Measurements from ENCODE around the gene CDK5. TPM values are rescaled to one million over a fixed set of nuclear protein-coding genes. Genes with fewer than 3 reads are reported as not detected.
A peak's percentile ranks its signal among the peaks of the same experiment; 100 is the strongest.

Gene CDK5
- total RNA-seq, 1 experiment from 2014 or later: 13.6 TPM

DNA sequence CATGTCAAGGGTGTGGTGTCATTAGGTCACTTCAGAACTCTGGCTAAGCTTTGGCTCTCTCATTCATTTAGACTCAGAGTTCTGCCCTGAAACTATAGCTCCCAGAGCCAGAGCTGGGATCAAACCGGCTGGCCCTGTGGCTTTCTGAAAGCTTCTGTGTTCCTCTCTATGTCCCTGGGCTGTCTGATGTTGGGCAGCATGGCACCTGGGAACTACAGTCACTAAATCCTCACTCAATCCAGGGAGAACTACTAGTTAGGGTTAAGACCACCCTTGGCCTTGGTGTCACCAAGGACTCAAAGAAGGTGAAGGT lies 46.6 kb downstream of the CDK5 start:
- Histone ChIP-seq H3K4me2 (ENCODE audit: low read depth, low read length, poor library complexity, severe bottlenecking) (peak overlapping the region; percentile 82), H3K9ac (ENCODE audit: low read length) (no peak overlapping the region), H3K9me3 (ENCODE audit: low read length) (no peaks in the 10 kb centered on the region), H3K27ac (ENCODE audit: low read length) (no peak overlapping the region), H2AFZ (ENCODE audit: low read length) (no peak overlapping the region), H3K36me3 (ENCODE audit: insufficient read depth, low read length) (no peaks in the 10 kb centered on the region), H4K20me1 (ENCODE audit: insufficient read depth, low read depth, low read length) (no peaks in the 10 kb centered on the region), H3K27me3 (ENCODE audit: low read length) (no peaks in the 10 kb centered on the region), H3K79me2 (ENCODE audit: low read length) (peaks cover 7% of the 10 kb centered on the region; the same call in 1 of the 2 replicates), H3K4me1 (ENCODE audit: low read length) (peaks cover 47% of the 10 kb centered on the region), H3K4me3 (ENCODE audit: low read length) (no peak overlapping the region), H3K9me2 (replicated peaks; ENCODE audit: insufficient read depth, low read length) (no peaks in the 10 kb centered on the region)
- DNase-seq: no peak

DNA sequence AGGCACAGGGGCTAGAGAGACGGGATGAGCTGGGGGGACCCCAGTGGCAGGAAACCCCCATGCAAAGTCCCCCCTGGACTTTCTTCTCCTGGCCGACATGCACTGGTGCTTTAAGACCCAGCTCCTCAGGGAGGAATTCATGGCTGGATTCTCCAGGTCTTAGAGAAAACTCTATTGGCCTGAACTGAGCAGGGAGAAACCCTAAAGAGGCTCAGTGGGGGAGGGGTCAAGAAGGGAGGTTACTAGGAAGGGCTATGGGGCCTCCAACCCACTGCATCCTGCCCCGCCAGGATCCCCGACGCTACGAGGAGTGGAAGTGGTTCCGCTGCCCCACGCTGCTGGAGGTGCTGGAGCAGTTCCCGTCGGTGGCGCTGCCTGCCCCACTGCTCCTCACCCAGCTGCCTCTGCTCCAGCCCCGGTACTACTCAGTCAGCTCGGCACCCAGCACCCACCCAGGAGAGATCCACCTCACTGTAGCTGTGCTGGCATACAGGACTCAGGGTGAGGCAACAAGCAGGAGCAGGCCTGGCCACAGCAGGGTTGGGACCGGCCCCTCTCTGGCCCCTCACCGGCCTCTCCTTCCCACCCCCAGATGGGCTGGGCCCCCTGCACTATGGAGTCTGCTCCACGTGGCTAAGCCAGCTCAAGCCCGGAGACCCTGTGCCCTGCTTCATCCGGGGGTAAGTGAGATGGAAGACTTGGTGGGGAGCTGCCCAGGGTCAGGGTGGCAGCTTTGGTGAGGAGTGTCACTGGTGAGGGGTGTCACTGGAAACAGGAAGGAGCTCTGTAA lies 47.2 kb downstream of the CDK5 start:
- peaks cover 47% of the 10 kb centered on the region for H3K4me1 ChIP-seq (ENCODE audit: low read length)
- DNase-seq: no peak
- no peaks in the 10 kb centered on the region for H3K9me3 ChIP-seq (ENCODE audit: low read length)
- peaks cover 7% of the 10 kb centered on the region; the same call in 1 of the 2 replicates for H3K79me2 ChIP-seq (ENCODE audit: low read length)
- no peaks in the 10 kb centered on the region for H3K36me3 ChIP-seq (ENCODE audit: insufficient read depth, low read length)
- H3K9me2 ChIP-seq (replicated peaks; ENCODE audit: insufficient read depth, low read length): no peaks in the 10 kb centered on the region
- no peak overlapping the region for H2AFZ ChIP-seq (ENCODE audit: low read length)
- no peaks in the 10 kb centered on the region for H3K27me3 ChIP-seq (ENCODE audit: low read length)
- peak overlapping the region; percentile 81; the same call in 1 of the 2 replicates for H3K4me3 ChIP-seq (ENCODE audit: low read length)
- H4K20me1 ChIP-seq (ENCODE audit: insufficient read depth, low read depth, low read length): no peaks in the 10 kb centered on the region
- H3K9ac ChIP-seq (ENCODE audit: low read length): peak overlapping the region; percentile 88
- H3K4me2 ChIP-seq (ENCODE audit: low read depth, low read length, poor library complexity, severe bottlenecking): peak overlapping the region; percentile 82
- no peak overlapping the region for H3K27ac ChIP-seq (ENCODE audit: low read length)

DNA sequence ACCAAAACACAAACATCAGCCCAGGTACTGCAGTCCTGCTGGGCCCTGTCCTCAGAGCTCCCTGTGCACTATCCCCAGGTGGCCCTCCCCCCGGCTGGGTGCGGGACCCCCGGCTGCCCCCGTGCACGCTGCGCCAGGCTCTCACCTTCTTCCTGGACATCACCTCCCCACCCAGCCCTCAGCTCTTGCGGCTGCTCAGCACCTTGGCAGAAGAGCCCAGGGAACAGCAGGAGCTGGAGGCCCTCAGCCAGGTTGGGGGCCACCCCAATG lies 47.7 kb downstream of the CDK5 start:
- Histone ChIP-seq H3K9me3 (ENCODE audit: low read length) (no peaks in the 10 kb centered on the region), H2AFZ (ENCODE audit: low read length) (no peak overlapping the region), H3K36me3 (ENCODE audit: insufficient read depth, low read length) (no peaks in the 10 kb centered on the region), H3K27me3 (ENCODE audit: low read length) (no peaks in the 10 kb centered on the region), H3K27ac (ENCODE audit: low read length) (no peak overlapping the region), H3K9me2 (replicated peaks; ENCODE audit: insufficient read depth, low read length) (no peaks in the 10 kb centered on the region), H3K9ac (ENCODE audit: low read length) (peak overlapping the region; percentile 88), H4K20me1 (ENCODE audit: insufficient read depth, low read depth, low read length) (no peaks in the 10 kb centered on the region), H3K4me1 (ENCODE audit: low read length) (peaks cover 47% of the 10 kb centered on the region), H3K79me2 (ENCODE audit: low read length) (peaks cover 7% of the 10 kb centered on the region; the same call in 1 of the 2 replicates), H3K4me3 (ENCODE audit: low read length) (peak overlapping the region; percentile 81; the same call in 1 of the 2 replicates), H3K4me2 (ENCODE audit: low read depth, low read length, poor library complexity, severe bottlenecking) (peak overlapping the region; percentile 82)
- no peak for DNase-seq

DNA sequence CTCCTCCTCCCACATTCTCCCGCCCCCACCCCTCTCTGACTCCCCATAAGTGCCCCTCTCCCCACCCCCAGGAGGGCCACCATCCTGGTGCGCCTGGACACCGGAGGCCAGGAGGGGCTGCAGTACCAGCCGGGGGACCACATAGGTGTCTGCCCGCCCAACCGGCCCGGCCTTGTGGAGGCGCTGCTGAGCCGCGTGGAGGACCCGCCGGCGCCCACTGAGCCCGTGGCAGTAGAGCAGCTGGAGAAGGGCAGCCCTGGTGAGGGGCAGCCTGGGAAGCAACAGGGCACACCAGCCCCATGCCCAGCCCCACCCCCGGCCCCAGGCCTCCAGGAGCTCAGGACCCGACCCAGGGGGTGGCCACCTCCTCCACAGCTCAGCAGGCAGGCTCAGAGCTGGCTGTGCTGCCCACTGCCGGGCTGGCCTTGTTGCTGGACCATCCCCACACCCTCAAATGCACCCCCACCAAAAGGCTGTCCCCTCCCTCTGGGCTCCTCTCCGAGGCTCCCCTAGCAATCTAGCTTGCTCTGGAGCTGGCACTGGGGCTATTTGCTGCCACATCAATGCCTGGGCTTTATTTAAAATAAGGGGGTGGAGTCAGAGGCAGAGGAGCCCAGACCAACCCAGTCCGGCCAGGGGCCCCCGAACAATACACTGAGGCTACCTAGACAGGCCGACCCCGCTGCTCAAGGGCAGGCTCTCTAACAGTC lies 48.2 kb downstream of the CDK5 start:
- peak overlapping the region; percentile 25; the same call in 1 of the 2 replicates for H2AFZ ChIP-seq (ENCODE audit: low read length)
- H3K4me2 ChIP-seq (ENCODE audit: low read depth, low read length, poor library complexity, severe bottlenecking): peak overlapping the region; percentile 82
- no peaks in the 10 kb centered on the region for H3K9me3 ChIP-seq (ENCODE audit: low read length)
- peak; percentile 75 for DNase-seq
- no peaks in the 10 kb centered on the region for H3K36me3 ChIP-seq (ENCODE audit: insufficient read depth, low read length)
- peak overlapping the region; percentile 43; the same call in 1 of the 2 replicates for H3K27ac ChIP-seq (ENCODE audit: low read length)
- H3K9ac ChIP-seq (ENCODE audit: low read length): peak overlapping the region; percentile 88
- H3K4me3 ChIP-seq (ENCODE audit: low read length): peak overlapping the region; percentile 81
- H3K4me1 ChIP-seq (ENCODE audit: low read length): peaks cover 47% of the 10 kb centered on the region
- H3K79me2 ChIP-seq (ENCODE audit: low read length): peaks cover 7% of the 10 kb centered on the region; the same call in 1 of the 2 replicates
- no peaks in the 10 kb centered on the region for H3K9me2 ChIP-seq (replicated peaks; ENCODE audit: insufficient read depth, low read length)
- H4K20me1 ChIP-seq (ENCODE audit: insufficient read depth, low read depth, low read length): no peaks in the 10 kb centered on the region
- H3K27me3 ChIP-seq (ENCODE audit: low read length): no peaks in the 10 kb centered on the region

DNA sequence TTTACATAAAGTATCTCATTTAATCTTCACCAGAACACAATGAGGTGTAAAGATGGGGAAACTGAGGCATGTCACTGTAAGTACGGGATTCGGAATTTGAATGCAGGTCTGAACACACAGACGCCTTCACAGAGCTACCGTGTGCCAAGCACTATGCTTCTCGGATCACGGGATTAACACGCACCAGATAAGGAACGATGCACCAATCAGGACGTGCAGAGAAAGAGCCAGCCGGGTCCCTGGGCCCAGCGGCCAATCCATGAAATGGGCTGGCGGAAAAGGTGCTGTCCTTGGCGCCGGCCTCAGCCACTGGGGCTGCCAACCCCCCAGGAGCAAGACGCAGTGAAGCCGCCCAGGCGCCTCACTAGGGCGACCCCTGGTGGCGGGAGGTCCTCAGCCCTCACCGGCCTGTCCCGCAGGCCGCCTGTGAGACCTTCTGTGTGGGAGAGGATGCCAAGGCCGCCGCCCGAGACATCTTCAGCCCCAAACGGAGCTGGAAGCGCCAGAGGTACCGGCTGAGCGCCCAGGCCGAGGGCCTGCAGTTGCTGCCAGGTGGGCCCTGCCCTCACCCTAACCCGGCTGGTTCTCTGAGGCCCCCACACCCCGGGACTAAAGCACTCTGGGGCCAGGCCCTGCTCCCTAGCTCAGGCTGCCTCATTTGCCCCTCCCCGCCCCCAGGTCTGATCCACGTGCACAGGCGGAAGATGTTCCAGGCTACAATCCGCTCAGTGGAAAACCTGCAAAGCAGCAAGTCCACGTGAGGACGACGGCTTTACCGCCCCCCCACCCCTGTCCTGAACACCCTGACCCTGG lies 49.0 kb downstream of the CDK5 start:
- H2AFZ ChIP-seq (ENCODE audit: low read length): peak overlapping the region; percentile 84; the same call in 1 of the 2 replicates

DNA sequence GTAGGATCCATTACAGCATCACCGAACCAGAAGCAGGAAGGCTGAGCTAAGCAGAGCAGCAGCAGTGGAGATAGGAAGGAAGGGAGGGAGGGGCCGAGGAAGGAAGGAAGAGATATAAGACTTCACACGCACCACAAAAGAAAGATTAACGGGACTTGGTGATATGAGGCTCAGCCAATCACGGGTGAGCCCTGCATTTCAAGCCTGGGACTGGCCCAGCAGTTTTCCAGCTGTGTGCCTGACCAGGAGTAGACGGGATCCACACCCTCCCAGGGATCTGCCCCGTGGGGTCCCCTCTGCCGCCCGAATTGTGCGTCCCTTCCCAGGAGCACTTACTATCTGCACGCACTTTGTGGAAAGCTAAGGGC lies 49.6 kb downstream of the CDK5 start:
- H3K27me3 ChIP-seq (ENCODE audit: low read length): no peaks in the 10 kb centered on the region
- H2AFZ ChIP-seq (ENCODE audit: low read length): peak overlapping the region; percentile 84; the same call in 1 of the 2 replicates
- peak overlapping the region; percentile 82 for H3K4me2 ChIP-seq (ENCODE audit: low read depth, low read length, poor library complexity, severe bottlenecking)
- H3K9ac ChIP-seq (ENCODE audit: low read length): peak overlapping the region; percentile 88
- no peaks in the 10 kb centered on the region for H3K9me3 ChIP-seq (ENCODE audit: low read length)
- peaks cover 33% of the 10 kb centered on the region for H3K4me1 ChIP-seq (ENCODE audit: low read length)
- no peaks in the 10 kb centered on the region for H4K20me1 ChIP-seq (ENCODE audit: insufficient read depth, low read depth, low read length)
- peaks cover 7% of the 10 kb centered on the region; the same call in 1 of the 2 replicates for H3K79me2 ChIP-seq (ENCODE audit: low read length)
- H3K27ac ChIP-seq (ENCODE audit: low read length): no peak overlapping the region
- peak; percentile 66 for DNase-seq
- no peaks in the 10 kb centered on the region for H3K36me3 ChIP-seq (ENCODE audit: insufficient read depth, low read length)
- peak overlapping the region; percentile 81 for H3K4me3 ChIP-seq (ENCODE audit: low read length)
- H3K9me2 ChIP-seq (replicated peaks; ENCODE audit: insufficient read depth, low read length): no peaks in the 10 kb centered on the region

More for the DNA sequence above, 49.0 kb downstream of the CDK5 start:
- Histone ChIP-seq H3K27me3 (ENCODE audit: low read length) (no peaks in the 10 kb centered on the region), H3K4me2 (ENCODE audit: low read depth, low read length, poor library complexity, severe bottlenecking) (peak overlapping the region; percentile 82), H3K36me3 (ENCODE audit: insufficient read depth, low read length) (no peaks in the 10 kb centered on the region), H3K9me3 (ENCODE audit: low read length) (no peaks in the 10 kb centered on the region), H3K4me1 (ENCODE audit: low read length) (peaks cover 39% of the 10 kb centered on the region), H3K9me2 (replicated peaks; ENCODE audit: insufficient read depth, low read length) (no peaks in the 10 kb centered on the region), H3K79me2 (ENCODE audit: low read length) (peaks cover 7% of the 10 kb centered on the region; the same call in 1 of the 2 replicates), H3K4me3 (ENCODE audit: low read length) (peak overlapping the region; percentile 81), H4K20me1 (ENCODE audit: insufficient read depth, low read depth, low read length) (no peaks in the 10 kb centered on the region), H3K27ac (ENCODE audit: low read length) (peak overlapping the region; percentile 43; the same call in 1 of the 2 replicates), H3K9ac (ENCODE audit: low read length) (peak overlapping the region; percentile 88)
- peak; percentile 96 for DNase-seq

DNA sequence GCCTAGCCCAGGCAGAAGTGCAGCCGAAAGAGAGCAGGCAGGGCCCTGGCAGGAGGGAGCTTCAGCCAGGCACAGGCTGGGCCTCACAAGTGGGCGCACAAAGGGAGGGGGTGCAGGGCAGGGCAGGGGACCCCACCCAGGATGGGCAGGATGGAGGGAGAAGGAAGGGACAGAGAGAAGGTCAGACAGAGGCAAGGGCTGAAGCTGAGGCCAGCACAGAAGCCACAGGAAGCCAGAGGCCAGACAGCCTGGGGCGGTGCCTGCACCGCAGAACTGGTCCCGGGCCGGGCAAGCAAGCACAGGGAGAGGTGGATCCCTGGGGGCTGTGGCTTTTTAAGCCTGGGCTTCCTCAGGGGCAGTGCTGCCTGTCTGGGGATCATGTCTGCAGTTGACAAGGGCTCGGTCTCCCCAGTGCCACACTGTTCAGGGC lies 50.2 kb downstream of the CDK5 start:
- peak overlapping the region; percentile 82 for H3K4me2 ChIP-seq (ENCODE audit: low read depth, low read length, poor library complexity, severe bottlenecking)
- H3K9me2 ChIP-seq (replicated peaks; ENCODE audit: insufficient read depth, low read length): no peaks in the 10 kb centered on the region
- H3K4me1 ChIP-seq (ENCODE audit: low read length): peaks cover 33% of the 10 kb centered on the region
- peak overlapping the region; percentile 88 for H3K9ac ChIP-seq (ENCODE audit: low read length)
- H4K20me1 ChIP-seq (ENCODE audit: insufficient read depth, low read depth, low read length): no peaks in the 10 kb centered on the region
- H3K27me3 ChIP-seq (ENCODE audit: low read length): no peaks in the 10 kb centered on the region
- H3K27ac ChIP-seq (ENCODE audit: low read length): no peak overlapping the region
- no peaks in the 10 kb centered on the region for H3K36me3 ChIP-seq (ENCODE audit: insufficient read depth, low read length)
- H2AFZ ChIP-seq (ENCODE audit: low read length): 0 out of 2 replicates have a peak overlapping the region, but pooled peaks have one; percentile 84
- H3K4me3 ChIP-seq (ENCODE audit: low read length): peak overlapping the region; percentile 81; the same call in 1 of the 2 replicates
- no peaks in the 10 kb centered on the region for H3K9me3 ChIP-seq (ENCODE audit: low read length)
- peaks cover 7% of the 10 kb centered on the region; the same call in 1 of the 2 replicates for H3K79me2 ChIP-seq (ENCODE audit: low read length)
- no peak for DNase-seq

Data from Karpas-422 (cell line).